ENCODE results near the gene PPP1R2B. TPM values are rescaled to one million over a fixed set of nuclear protein-coding genes. Genes with fewer than 3 reads are reported as not detected.

Gene PPP1R2B
- total RNA-seq, 1 experiment from 2014 or later = 0.07 TPM

- Histone ChIP-seq H3K27ac (ENCODE audit: low read length) (no peak overlapping the region), H3K79me2 (ENCODE audit: low read length) (no peaks in the 10 kb centered on the region), H3K9ac (ENCODE audit: low read length) (no peak overlapping the region), H3K27me3 (ENCODE audit: low read length) (peaks cover 23% of the 10 kb centered on the region), H3K4me3 (ENCODE audit: low read length) (no peak overlapping the region), H3K9me3 (ENCODE audit: low read length) (no peaks in the 10 kb centered on the region), H3K36me3 (ENCODE audit: low read depth, low read length) (no peaks in the 10 kb centered on the region), H3K4me2 (ENCODE audit: low read length) (no peak overlapping the region), H3F3A (ENCODE audit: low read length, unreplicated experiment) (no peaks in the 10 kb centered on the region), H3K4me1 (ENCODE audit: insufficient read depth, low read length) (no peaks in the 10 kb centered on the region), H2AFZ (ENCODE audit: low read length) (no peak overlapping the region), H4K20me1 (ENCODE audit: low read length) (no peaks in the 10 kb centered on the region), H3K9me2 (replicated peaks; ENCODE audit: low read length) (no peaks in the 10 kb centered on the region)
- ATAC-seq = no peak
- CTCF ChIA-PET = no interaction called here
- POLR2A ChIA-PET (ENCODE audit: unreplicated experiment) = no interaction called here
- DNase-seq = no peak
- no TSS peak for BruUV-seq (replicated peaks)
- TF ChIP-seq EZH2 (IDR thresholded peaks at IDR 0.05; ENCODE audit: low read length, unreplicated experiment) (no peak), CTCF (conservative IDR thresholded peaks at IDR 0.05; ENCODE audit: low read depth, low read length) (no peak), EZH2phosphoT487 (IDR thresholded peaks at IDR 0.05; ENCODE audit: borderline replicate concordance, low read length) (no peak)
- intact Hi-C loops (cut with micrococcal nuclease) = loop anchor here (10.0 kb wide), 1 partner anchor 132 kb away; no protein-coding TSS in a partner anchor
Measured at GRCh38 chr5:156892864-156893263, 42.8 kb downstream of the PPP1R2B start.

- H2AFZ ChIP-seq (ENCODE audit: low read length) = no peak overlapping the region
- H3F3A ChIP-seq (ENCODE audit: low read length, unreplicated experiment) = no peaks in the 10 kb centered on the region
- no peak for ATAC-seq
- ChIA-PET POLR2A (ENCODE audit: unreplicated experiment) (no interaction called here), CTCF (no interaction called here)
- H4K20me1 ChIP-seq (ENCODE audit: low read length) = no peaks in the 10 kb centered on the region
- peaks cover 23% of the 10 kb centered on the region for H3K27me3 ChIP-seq (ENCODE audit: low read length)
- no peak overlapping the region for H3K9ac ChIP-seq (ENCODE audit: low read length)
- H3K4me3 ChIP-seq (ENCODE audit: low read length) = no peak overlapping the region
- H3K9me2 ChIP-seq (replicated peaks; ENCODE audit: low read length) = no peaks in the 10 kb centered on the region
- BruUV-seq (replicated peaks) = no TSS peak
- H3K36me3 ChIP-seq (ENCODE audit: low read depth, low read length) = no peaks in the 10 kb centered on the region
- intact Hi-C loops (cut with micrococcal nuclease) = loop anchor here (10.0 kb wide), 1 partner anchor 131 kb away; no protein-coding TSS in a partner anchor
- no peaks in the 10 kb centered on the region for H3K9me3 ChIP-seq (ENCODE audit: low read length)
- H3K4me1 ChIP-seq (ENCODE audit: insufficient read depth, low read length) = no peaks in the 10 kb centered on the region
- TF ChIP-seq CTCF (conservative IDR thresholded peaks at IDR 0.05; ENCODE audit: low read depth, low read length) = no peak
- H3K27ac ChIP-seq (ENCODE audit: low read length) = no peak overlapping the region
- DNase-seq = no peak
- H3K4me2 ChIP-seq (ENCODE audit: low read length) = no peak overlapping the region
- no peaks in the 10 kb centered on the region for H3K79me2 ChIP-seq (ENCODE audit: low read length)
Measured at GRCh38 chr5:156893517-156893916, 43.4 kb downstream of the PPP1R2B start.

GRCh38 chr5:156896546-156896945, 46.5 kb downstream of the PPP1R2B start:
- Histone ChIP-seq H2AFZ (ENCODE audit: low read length) (no peak overlapping the region), H3K9me2 (replicated peaks; ENCODE audit: low read length) (no peaks in the 10 kb centered on the region), H3K9me3 (ENCODE audit: low read length) (no peaks in the 10 kb centered on the region), H4K20me1 (ENCODE audit: low read length) (no peaks in the 10 kb centered on the region), H3K4me1 (ENCODE audit: insufficient read depth, low read length) (no peaks in the 10 kb centered on the region), H3K4me2 (ENCODE audit: low read length) (no peak overlapping the region), H3K79me2 (ENCODE audit: low read length) (no peaks in the 10 kb centered on the region), H3K27ac (ENCODE audit: low read length) (no peak overlapping the region), H3K36me3 (ENCODE audit: low read depth, low read length) (no peaks in the 10 kb centered on the region), H3F3A (ENCODE audit: low read length, unreplicated experiment) (no peaks in the 10 kb centered on the region), H3K27me3 (ENCODE audit: low read length) (peaks cover 12% of the 10 kb centered on the region; the same call in 1 of the 2 replicates), H3K4me3 (ENCODE audit: low read length) (no peak overlapping the region), H3K9ac (ENCODE audit: low read length) (no peak overlapping the region)
- no peak for ATAC-seq
- TF ChIP-seq EZH2phosphoT487 (IDR thresholded peaks at IDR 0.05; ENCODE audit: borderline replicate concordance, low read length) (no peak), EZH2 (IDR thresholded peaks at IDR 0.05; ENCODE audit: low read length, unreplicated experiment) (no peak), CTCF (conservative IDR thresholded peaks at IDR 0.05; ENCODE audit: low read depth, low read length) (no peak)
- intact Hi-C loops (cut with micrococcal nuclease) = loop anchor here (10.0 kb wide), 1 partner anchor 128 kb away; no protein-coding TSS in a partner anchor
- no TSS peak for BruUV-seq (replicated peaks)
- DNase-seq = peak; percentile 38
- POLR2A ChIA-PET (ENCODE audit: unreplicated experiment) = no interaction called here
- CTCF ChIA-PET = no interaction called here

Other genes starting within 250 kb of the PPP1R2B start
- gene TIMD4, start 112.9 kb downstream of the PPP1R2B start, total RNA-seq (2014; rRNA removed) = not detected in 2 replicates
- gene HAVCR1, start 208.8 kb downstream of the PPP1R2B start, total RNA-seq (2014; rRNA removed) = not detected in 2 replicates

Measured in PC-3 (cell line).